Measurements from ENCODE around the gene TM4SF4.

TM4SF4 gene

DNA sequence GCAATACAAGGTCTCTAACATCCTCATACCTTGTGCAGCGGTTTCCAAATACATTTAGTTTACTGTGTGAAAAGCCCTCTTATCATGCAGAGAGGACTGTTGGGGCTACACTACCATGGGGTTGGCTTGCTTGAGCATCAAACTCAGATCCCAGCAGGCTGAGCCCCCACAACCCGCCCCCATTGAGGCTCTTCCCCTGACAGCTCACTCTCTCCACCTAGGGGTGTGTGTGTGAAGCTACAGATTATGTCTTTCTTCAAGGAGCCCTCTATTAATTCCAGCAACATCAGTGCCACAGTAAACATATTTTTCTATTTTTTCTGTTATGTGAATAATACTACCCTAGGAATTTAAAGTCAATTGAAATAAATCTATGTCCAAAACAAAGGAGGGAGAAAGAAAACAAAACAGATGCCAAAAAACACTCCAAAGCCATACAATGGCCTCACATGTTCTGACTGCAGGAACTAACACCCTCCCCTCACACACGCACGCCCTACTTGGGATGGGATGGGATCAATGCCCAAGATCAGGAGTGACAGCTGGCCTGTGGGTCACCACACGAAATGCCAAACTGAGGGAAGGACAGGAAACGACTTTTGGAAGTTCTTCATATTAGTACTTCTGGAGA lies 14.7 kb downstream of the TM4SF4 start:
- DNase-seq: peak; percentile 35
- Histone ChIP-seq H3K27ac (no peak overlapping the region), H3K36me3 (no peaks in the 10 kb centered on the region), H3K4me3 (ENCODE audit: low read depth, low read length) (no peak overlapping the region), H3K9me3 (ENCODE audit: severe bottlenecking) (no peaks in the 10 kb centered on the region), H3K27me3 (ENCODE audit: insufficient read depth, low read depth, severe bottlenecking) (no peaks in the 10 kb centered on the region)
- TF ChIP-seq, protein P1, sequence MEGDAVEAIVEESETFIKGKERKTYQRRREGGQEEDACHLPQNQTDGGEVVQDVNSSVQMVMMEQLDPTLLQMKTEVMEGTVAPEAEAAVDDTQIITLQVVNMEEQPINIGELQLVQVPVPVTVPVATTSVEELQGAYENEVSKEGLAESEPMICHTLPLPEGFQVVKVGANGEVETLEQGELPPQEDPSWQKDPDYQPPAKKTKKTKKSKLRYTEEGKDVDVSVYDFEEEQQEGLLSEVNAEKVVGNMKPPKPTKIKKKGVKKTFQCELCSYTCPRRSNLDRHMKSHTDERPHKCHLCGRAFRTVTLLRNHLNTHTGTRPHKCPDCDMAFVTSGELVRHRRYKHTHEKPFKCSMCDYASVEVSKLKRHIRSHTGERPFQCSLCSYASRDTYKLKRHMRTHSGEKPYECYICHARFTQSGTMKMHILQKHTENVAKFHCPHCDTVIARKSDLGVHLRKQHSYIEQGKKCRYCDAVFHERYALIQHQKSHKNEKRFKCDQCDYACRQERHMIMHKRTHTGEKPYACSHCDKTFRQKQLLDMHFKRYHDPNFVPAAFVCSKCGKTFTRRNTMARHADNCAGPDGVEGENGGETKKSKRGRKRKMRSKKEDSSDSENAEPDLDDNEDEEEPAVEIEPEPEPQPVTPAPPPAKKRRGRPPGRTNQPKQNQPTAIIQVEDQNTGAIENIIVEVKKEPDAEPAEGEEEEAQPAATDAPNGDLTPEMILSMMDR (IDR thresholded peaks at IDR 0.05; ENCODE audit: low read depth, low read length): peak; percentile 64

DNA sequence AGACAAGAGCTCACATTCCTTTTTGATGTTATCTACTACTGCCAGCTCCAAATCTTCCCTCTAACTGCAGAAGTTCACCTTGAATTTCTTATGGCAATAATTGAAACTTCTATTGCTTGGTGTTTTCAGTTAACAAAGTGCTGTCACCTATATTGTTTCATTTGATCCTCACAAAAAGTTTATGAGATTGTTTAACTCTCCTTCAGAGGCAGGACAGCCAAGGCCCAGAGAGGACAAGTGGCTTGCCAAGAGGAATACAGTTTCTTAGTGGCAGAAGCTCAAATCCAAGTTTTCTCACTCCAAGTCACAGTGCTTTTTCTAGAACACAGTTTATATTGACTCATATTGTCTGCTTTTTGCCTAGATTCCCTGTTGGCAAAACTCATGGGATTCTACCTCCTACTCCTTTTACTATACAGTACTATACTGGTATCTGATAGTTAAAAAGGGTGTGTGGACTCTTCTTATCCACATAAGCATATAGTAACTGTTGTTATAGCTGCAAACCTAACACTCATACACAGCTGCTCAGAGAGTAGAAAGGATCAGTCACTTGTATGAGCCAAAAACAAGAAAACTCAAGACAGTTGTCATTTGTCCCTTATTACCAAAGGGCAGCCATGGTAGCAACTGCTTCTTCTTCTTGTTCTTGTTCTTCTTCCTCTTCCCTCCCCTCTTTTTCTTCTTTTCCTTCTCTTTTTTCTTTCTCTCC lies 15.9 kb downstream of the TM4SF4 start:
- H3K4me3 ChIP-seq (ENCODE audit: low read depth, low read length): no peak overlapping the region
- DNase-seq: no peak
- TF ChIP-seq, protein P1 (IDR thresholded peaks at IDR 0.05; ENCODE audit: low read depth, low read length): no peak
- no peaks in the 10 kb centered on the region for H3K9me3 ChIP-seq (ENCODE audit: severe bottlenecking)
- no peak overlapping the region for H3K27ac ChIP-seq
- H3K27me3 ChIP-seq (ENCODE audit: insufficient read depth, low read depth, severe bottlenecking): no peaks in the 10 kb centered on the region
- no peaks in the 10 kb centered on the region for H3K36me3 ChIP-seq

DNA sequence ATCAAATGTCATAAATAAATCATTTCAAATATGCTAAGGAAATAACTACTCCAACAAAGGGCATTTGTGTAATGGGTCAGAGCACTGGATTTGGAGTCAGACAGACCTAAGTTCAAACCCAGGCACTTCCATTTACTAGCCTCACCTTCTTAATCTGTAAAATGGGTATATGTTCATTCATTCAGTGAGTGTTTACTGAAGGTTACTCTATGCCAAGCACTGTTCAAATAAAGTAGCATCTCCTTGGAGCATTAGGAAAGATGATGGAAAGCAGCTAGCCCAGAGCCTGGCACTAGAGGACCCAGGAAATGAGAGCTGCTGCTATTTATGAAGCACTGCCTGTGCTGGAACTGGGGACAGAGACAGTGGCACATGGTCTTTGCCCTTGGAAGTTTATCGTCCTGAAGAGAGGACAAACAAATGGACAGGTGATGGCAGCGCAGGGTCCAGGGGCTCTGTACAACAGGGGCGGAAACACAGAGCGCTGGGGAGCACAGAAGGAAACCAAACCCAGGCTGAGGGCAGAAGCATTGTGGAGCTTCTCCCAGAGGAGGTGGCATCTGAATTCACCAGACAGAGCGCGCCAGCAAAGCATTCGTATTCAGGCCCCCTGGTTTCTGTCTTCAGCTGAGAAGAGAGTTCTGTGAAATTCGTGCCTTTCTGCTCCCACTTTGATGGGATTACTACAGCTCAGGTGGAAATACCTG lies 19.0 kb downstream of the TM4SF4 start:
- peak overlapping the region; percentile 34 for H3K27ac ChIP-seq
- no peaks in the 10 kb centered on the region for H3K36me3 ChIP-seq
- DNase-seq: no peak
- TF ChIP-seq, protein P1 (IDR thresholded peaks at IDR 0.05; ENCODE audit: low read depth, low read length): no peak
- H3K27me3 ChIP-seq (ENCODE audit: insufficient read depth, low read depth, severe bottlenecking): no peaks in the 10 kb centered on the region
- no peak overlapping the region for H3K4me3 ChIP-seq (ENCODE audit: low read depth, low read length)
- no peaks in the 10 kb centered on the region for H3K9me3 ChIP-seq (ENCODE audit: severe bottlenecking)

DNA sequence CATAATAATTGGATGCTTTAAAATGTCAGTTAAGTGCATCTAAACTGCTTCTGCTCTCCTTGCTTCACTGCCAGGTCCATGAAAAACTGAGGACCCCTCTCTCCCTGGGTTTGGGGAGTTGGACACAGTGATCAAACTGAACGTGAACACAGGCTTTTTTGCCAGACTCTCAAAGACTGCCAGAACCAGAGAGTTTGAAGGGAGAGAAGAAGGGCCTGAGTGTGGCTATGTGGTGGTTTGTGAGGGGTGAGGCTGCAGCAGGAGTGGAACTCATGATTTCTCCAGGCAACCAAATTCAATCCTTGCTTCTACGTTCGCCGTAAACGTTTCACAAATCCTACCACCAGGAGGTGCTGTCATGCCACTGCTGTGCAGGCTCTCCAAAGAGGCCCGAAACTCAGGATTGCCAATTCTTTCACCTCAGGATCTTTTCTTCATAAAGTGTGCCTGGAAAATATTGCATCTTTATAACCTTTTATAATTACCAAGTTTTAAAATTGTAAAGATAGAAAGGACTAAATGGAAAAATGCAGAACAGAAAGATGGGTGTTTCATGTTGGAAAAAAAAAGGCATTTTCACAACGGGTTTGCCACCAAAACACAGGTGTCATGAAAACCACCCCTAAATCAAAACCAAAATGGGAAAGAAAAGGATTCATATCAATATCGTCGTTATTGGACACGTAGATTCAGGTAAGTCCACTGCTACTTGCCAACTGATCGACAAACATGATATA lies 19.7 kb downstream of the TM4SF4 start:
- peak; percentile 72 for DNase-seq
- Histone ChIP-seq H3K27me3 (ENCODE audit: insufficient read depth, low read depth, severe bottlenecking) (no peaks in the 10 kb centered on the region), H3K9me3 (ENCODE audit: severe bottlenecking) (no peaks in the 10 kb centered on the region), H3K4me3 (ENCODE audit: low read depth, low read length) (no peak overlapping the region), H3K36me3 (no peaks in the 10 kb centered on the region), H3K27ac (peak overlapping the region; percentile 34)
- TF ChIP-seq, protein P1 (IDR thresholded peaks at IDR 0.05; ENCODE audit: low read depth, low read length): peak; percentile 86

DNA sequence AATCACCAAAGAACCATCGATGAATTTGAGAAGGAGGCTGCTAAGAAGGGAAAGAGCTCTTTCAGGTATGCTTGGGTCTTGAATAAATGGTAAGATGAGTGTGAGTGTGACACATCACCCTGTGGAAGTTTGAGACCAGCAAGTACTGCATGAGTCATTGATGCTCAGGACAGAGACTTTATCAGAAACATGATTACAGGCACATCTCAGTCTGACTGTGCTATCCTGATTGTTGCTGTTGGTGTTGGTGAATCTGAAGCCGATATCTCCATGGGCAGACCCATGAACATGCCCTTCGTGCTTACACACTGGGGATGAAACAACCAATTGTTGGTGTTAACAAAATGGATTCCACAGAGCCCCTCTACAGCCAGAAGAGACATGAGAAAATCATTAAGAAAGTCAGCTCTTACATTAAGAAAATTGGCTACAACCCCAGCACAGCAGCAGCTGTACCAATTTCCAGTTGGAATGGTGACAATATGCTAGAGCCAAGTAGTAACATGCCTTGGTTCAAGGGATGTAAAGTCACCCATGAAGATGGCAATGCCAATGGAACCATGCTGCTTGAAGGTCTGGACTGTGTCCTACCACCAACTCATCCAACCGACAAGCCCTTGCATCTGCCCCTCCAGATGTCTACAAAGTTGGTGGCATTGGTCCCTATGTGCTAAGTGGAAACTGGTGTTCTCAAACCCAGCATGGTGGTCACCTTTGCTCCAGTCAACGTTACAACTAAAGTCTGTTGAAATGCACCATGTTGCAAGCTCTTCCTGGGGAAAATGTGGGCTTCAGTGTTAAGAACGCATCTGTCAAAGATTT lies 20.5 kb downstream of the TM4SF4 start:
- no peaks in the 10 kb centered on the region for H3K36me3 ChIP-seq
- no peaks in the 10 kb centered on the region for H3K27me3 ChIP-seq (ENCODE audit: insufficient read depth, low read depth, severe bottlenecking)
- no peak for DNase-seq
- H3K4me3 ChIP-seq (ENCODE audit: low read depth, low read length): no peak overlapping the region
- TF ChIP-seq, protein P1 (IDR thresholded peaks at IDR 0.05; ENCODE audit: low read depth, low read length): no peak
- H3K27ac ChIP-seq: no peak overlapping the region
- H3K9me3 ChIP-seq (ENCODE audit: severe bottlenecking): no peaks in the 10 kb centered on the region
